Measurements from ENCODE around the gene PHF21B. TPM values are rescaled to one million over a fixed set of nuclear protein-coding genes. Genes with fewer than 3 reads are reported as not detected.

The PHF21B gene
- total RNA-seq, 3 donors from 2014 or later (not counting 1 experiment from before 2014, with no cell fraction given), result not detected

- intact Hi-C loops (cut with micrococcal nuclease), result no loop called here
Observed at GRCh38 chr22:44869196-44869595, 140.6 kb downstream of the PHF21B start.

DNA sequence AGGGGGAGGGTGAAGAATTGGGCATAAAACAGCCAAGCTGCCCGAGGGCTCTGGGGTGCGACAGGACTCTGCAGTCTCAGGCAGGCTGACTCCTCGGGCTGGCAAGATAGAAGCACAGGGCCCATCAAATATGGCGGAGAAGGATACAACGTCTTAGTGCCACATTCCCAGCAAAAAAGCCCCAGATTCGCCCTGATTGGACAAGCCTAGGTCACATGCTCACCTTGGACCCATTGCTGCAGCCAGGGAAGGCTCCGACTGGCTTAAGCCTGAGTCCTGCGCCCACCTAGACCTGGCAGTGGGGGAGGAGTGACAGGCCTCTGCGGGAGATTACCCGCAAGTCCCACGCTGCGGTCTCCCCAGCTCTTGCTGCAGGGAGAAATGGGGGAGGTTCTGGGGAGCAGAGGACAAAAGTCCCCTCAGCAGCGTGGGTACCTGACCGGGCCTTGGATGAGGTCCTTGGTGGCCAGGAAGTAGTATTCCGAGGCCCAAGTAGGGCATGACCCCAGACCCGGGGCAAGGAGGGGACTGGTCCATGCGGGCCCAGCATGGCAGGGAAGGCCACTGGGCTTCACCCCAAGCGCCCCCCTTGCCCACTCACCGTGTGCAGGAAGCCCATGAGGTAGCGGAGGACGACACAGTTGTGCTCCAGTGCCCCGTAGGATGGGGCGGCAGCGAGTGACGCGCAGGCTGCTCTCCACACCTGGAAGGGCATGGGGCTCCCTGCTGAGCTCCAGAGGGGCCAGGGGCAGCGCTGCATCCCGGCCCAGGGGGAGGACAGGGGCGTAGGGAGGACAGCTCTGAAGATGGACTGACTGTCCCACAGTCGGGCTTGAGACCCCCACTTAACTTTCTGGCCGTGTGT, 144.4 kb downstream of the PHF21B start:
- Histone ChIP-seq H3K9me3 (ENCODE audit: control insufficient read depth, insufficient read depth, low read length) (no peaks in the 10 kb centered on the region), H3K36me3 (ENCODE audit: control insufficient read depth, insufficient read depth, low read length) (no peaks in the 10 kb centered on the region), H3K27me3 (ENCODE audit: control insufficient read depth, insufficient read depth, low read length) (no peaks in the 10 kb centered on the region), H3K4me1 (ENCODE audit: control insufficient read depth, insufficient read depth, low read length) (no peaks in the 10 kb centered on the region), H3K4me3 (ENCODE audit: low read length) (no peak overlapping the region), H3K27ac (ENCODE audit: low read length) (no peak overlapping the region)
- no peak overlapping the region for H3K4me3 Mint-ChIP-seq
- H3K36me3 Mint-ChIP-seq, result no peaks in the 10 kb centered on the region
- no peak overlapping the region for H3K27ac Mint-ChIP-seq
- intact Hi-C loops (cut with micrococcal nuclease), result no loop called here
- ATAC-seq, result no peak
- no peaks in the 10 kb centered on the region for H3K4me1 Mint-ChIP-seq
- WGBS (ENCODE audit: insufficient coverage), result 87% methylated on average over 31 of the region's 31 CpGs
- H3K9me3 Mint-ChIP-seq, result no peaks in the 10 kb centered on the region
- DNase-seq, result no peak
- peaks cover 0 to 1% of the 10 kb centered on the region in 2 donors for H3K27me3 Mint-ChIP-seq (ENCODE audit: low read depth in 2 of 2)
- TF ChIP-seq, protein P1, sequence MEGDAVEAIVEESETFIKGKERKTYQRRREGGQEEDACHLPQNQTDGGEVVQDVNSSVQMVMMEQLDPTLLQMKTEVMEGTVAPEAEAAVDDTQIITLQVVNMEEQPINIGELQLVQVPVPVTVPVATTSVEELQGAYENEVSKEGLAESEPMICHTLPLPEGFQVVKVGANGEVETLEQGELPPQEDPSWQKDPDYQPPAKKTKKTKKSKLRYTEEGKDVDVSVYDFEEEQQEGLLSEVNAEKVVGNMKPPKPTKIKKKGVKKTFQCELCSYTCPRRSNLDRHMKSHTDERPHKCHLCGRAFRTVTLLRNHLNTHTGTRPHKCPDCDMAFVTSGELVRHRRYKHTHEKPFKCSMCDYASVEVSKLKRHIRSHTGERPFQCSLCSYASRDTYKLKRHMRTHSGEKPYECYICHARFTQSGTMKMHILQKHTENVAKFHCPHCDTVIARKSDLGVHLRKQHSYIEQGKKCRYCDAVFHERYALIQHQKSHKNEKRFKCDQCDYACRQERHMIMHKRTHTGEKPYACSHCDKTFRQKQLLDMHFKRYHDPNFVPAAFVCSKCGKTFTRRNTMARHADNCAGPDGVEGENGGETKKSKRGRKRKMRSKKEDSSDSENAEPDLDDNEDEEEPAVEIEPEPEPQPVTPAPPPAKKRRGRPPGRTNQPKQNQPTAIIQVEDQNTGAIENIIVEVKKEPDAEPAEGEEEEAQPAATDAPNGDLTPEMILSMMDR (IDR thresholded peaks at IDR 0.05), result no peak

More at GRCh38 chr22:44869196-44869595, 140.6 kb downstream of the PHF21B start:
- ATAC-seq (no peak), DNase-seq (no peak)
- Mint-ChIP-seq H3K36me3 (no peaks in the 10 kb centered on the region), H3K4me3 (no peak overlapping the region), H3K9me3 (no peaks in the 10 kb centered on the region), H3K4me1 (no peaks in the 10 kb centered on the region), H3K27ac (no peak overlapping the region), H3K27me3 (ENCODE audit: low read depth in 2 of 2) (peaks cover 0 to 7% of the 10 kb centered on the region in 2 donors)
- no peaks in the 10 kb centered on the region for H3K4me1 ChIP-seq (ENCODE audit: control insufficient read depth, insufficient read depth, low read length)
- H3K9me3 ChIP-seq (ENCODE audit: control insufficient read depth, insufficient read depth, low read length), result peaks cover 11% of the 10 kb centered on the region
- TF ChIP-seq, protein P1 (IDR thresholded peaks at IDR 0.05), result no peak
- H3K27ac ChIP-seq (ENCODE audit: low read length), result no peak overlapping the region
- no peaks in the 10 kb centered on the region for H3K36me3 ChIP-seq (ENCODE audit: control insufficient read depth, insufficient read depth, low read length)
- no peak overlapping the region for H3K4me3 ChIP-seq (ENCODE audit: low read length)
- no peaks in the 10 kb centered on the region for H3K27me3 ChIP-seq (ENCODE audit: control insufficient read depth, insufficient read depth, low read length)
- WGBS (ENCODE audit: insufficient coverage), result 91% methylated on average over 7 of the region's 7 CpGs

DNA sequence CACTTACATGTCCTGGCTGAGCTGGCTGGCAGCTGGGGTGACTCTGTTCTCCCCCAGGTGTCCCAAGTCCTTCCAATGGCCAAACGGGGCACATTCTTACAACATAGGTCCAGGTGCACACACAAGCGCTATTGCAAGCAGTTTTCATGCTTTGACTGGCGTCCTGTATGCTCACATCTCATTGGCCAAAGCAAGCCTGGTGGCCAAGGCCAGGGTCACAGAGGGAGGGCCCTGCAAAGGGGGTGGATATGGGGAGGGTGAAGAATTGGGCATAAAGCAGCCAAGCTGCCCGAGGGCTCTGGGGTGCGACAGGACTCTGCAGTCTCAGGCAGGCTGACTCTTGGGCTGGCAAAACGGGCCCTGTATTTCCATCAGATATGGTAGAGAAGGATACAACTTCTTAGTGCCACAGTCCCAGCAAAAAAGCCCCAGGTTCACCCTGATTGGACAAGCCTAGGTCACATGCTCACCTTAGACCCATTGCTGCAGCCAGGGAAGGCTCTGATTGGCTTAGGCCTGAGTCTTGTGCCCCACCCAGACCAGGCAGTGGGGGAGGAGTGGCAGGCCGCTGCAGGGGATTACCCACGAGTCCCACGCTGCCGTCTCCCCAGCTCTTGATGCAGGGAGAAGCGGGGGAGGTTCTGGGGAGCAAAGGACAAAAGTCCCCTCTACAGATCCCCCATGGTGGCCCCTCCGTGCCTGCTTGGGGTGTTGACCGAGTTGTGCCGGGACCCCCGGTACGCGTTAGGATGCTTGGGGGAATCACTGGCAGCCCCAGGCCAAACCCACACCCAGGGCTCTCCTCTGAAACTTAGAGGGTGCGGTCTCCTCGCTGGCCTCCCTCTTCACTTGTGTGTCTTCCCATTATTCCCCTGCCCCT, 146.6 kb downstream of the PHF21B start:
- no peaks in the 10 kb centered on the region for H3K36me3 Mint-ChIP-seq
- DNase-seq (no peak), ATAC-seq (peak in 1 of 3 donors; percentile 24)
- TF ChIP-seq, protein P1 (IDR thresholded peaks at IDR 0.05), result no peak
- no peak overlapping the region for H3K27ac Mint-ChIP-seq
- intact Hi-C loops (cut with micrococcal nuclease), result no loop called here
- H3K9me3 Mint-ChIP-seq, result no peaks in the 10 kb centered on the region
- no peaks in the 10 kb centered on the region for H3K27me3 Mint-ChIP-seq (ENCODE audit: low read depth in 2 of 2)
- H3K4me1 Mint-ChIP-seq, result no peaks in the 10 kb centered on the region
- Histone ChIP-seq H3K27ac (ENCODE audit: low read length) (no peak overlapping the region), H3K36me3 (ENCODE audit: control insufficient read depth, insufficient read depth, low read length) (no peaks in the 10 kb centered on the region), H3K4me1 (ENCODE audit: control insufficient read depth, insufficient read depth, low read length) (no peaks in the 10 kb centered on the region), H3K9me3 (ENCODE audit: control insufficient read depth, insufficient read depth, low read length) (no peaks in the 10 kb centered on the region), H3K4me3 (ENCODE audit: low read length) (no peak overlapping the region), H3K27me3 (ENCODE audit: control insufficient read depth, insufficient read depth, low read length) (no peaks in the 10 kb centered on the region)
- no peak overlapping the region for H3K4me3 Mint-ChIP-seq
- 89% methylated on average over 19 of the region's 19 CpGs for WGBS (ENCODE audit: insufficient coverage)

All from natural killer cell (primary cell).